Fibroblast of upper back skin (primary cell): ENCODE measurements around the gene ZNF711.
"Not testable (repeated sequence)": the region's sequence is repeated elsewhere in the genome, so short reads cannot be mapped to it uniquely, and the experiment has no call there.

Experiments used
- DNase-seq: peaks from one replicate; pipeline ENCODE4 v3.0.0-alpha.2; 2013

Gene ZNF711

GRCh38 chrX:85243761-85244449 lies at the start of gene ZNF711, which contains the start of gene SATL1:
Gene ZNF711 (plus strand): TSS chrX:85243991. CDS start chrX:85247573, 3,582 bp downstream.
Gene SATL1 (minus strand): TSS chrX:85243779. CDS start chrX:85108968, 134,811 bp downstream.
- peak; percentile 75 for DNase-seq

DNA sequence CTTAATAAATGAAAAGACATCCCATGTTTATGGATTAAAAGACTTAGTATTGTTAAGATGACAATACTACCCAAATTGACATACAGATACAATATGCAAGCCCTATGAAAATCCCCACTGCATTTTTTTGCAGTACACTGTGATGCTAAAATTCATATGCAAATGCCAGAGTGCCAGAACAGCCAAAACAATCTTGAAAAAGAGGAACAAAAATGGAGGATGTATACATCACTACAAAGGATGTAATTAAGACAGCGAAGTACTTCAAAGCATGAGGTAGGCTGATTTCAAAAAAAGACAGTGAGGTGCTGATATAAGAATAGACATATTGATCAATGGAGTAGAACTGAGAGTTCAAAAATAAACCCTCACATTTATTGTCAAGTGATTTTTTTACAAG lies 47.5 kb upstream of the ZNF711 start:
- no peak for DNase-seq

- no peak for DNase-seq
These were observed 40.3 kb upstream of the ZNF711 start for GRCh38 chrX:85203461-85203970.

DNA sequence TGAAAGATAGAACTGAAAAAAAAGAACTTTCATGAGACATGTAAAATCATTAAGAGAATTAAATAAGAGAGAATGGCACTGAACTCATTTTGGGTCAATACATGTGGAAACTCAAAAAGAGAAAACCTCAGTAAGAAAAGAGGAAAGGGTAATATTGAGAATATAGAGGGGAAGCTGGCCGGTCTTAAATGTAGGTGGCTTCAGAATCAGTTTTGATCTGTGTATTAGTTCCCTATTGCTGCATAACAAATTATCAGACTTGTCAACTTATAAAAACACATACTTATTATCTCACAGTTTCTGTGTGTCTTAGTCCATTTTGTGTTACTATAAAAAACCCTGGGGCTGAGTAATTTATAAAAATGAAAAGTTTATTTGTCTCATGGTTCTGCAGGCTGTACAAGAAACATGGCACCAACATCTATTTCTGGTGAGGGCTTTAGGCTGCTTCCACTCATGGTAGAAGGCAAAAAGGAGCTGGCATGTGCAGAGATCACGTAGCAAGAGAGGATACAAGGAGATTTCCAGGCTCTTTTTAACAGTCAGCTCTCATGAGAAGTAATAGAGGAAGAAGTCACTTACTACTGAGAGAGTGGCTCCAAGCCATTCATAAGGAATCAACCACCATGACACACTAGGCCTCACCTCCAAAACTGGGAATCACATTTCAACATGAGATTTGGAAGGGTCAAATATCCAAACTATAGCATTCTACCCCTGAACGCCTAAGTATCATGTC lies 29.8 kb upstream of the ZNF711 start:
- no peak for DNase-seq

- DNase-seq, result no peak
These were observed 27.8 kb upstream of the ZNF711 start for GRCh38 chrX:85215946-85216345.

- DNase-seq, result no peak
These were observed 22.4 kb upstream of the ZNF711 start for GRCh38 chrX:85221361-85221760.

DNA sequence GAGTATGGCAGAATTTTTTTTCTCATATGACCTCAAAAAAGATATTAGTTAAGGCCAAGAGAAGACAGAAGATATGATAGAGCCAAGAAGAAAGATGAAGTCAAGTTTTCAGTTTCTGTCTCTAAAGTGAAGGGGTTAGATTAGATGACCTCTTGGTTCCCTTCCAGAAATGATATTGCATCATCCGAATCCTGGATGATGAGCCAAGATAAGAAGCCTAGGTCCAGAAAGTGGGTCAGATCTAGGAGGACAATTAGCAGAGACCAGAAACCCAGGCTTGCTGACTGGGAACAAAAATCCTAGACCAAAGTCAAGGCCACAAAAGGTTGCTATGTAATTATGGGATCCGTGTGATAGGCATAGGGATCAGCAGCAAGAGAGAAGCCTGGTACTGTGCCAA lies 20.4 kb upstream of the ZNF711 start:
- no peak for DNase-seq

DNA sequence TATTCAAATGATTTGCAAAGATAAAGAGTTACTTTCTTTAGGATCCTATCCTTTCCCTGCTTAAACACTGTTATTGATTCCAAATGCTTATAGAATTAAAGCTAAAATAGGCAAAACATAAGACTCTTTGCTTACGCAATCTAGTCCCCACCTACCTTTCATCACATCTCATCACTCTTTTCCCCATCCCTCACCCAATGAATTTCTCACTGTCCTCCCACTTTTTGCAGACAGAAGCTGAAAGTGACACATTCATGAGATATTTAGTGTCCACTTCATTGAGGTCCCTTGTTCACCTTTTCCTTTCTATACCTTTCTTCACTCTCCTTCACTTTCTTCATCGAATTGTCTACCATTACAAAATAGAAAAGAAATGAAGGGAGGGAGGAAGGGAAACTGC lies 636 bp upstream of the ZNF711 start:
- peak; percentile 11 for DNase-seq

GRCh38 chrX:85244450-85245211 lies 840 bp downstream of the ZNF711 start:
- DNase-seq, result peak; percentile 16

GRCh38 chrX:85285286-85285685 lies 41.5 kb downstream of the ZNF711 start:
- DNase-seq, result not testable (repeated sequence)

- DNase-seq, result no peak
These were observed 45.4 kb downstream of the ZNF711 start for GRCh38 chrX:85288992-85289723.

GRCh38 chrX:85303544-85303943 lies 59.8 kb downstream of the ZNF711 start:
- DNase-seq, result no peak

DNA sequence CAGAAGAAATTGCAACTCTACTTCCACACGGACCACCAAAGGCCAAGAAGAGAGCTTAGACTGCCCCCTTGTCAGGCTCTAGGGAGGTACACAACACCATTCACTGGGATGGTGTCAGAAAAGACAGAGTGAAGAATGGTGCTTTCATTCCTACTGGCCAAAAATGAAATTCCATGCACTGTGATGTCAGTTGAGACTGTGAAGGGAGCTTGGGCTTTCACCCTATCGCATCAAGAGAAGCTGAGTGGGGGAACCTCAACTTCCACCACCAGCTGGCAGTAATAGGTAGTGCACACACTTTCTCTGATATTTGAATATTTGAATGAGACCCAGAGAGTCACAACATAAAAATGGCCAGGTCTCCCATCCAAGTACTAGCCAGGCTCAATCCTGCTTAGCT lies 65.9 kb downstream of the ZNF711 start:
- no peak for DNase-seq

- DNase-seq, result not testable (repeated sequence)
These were observed 67.6 kb downstream of the ZNF711 start for GRCh38 chrX:85311348-85311747.
